HepG2 (cell line): ENCODE data around the gene ITGA7. TPM values are rescaled to one million over a fixed set of nuclear protein-coding genes. Genes with fewer than 3 reads are reported as not detected.

Source experiments
- BCLAF1 ChIP-seq: fragments of 450-650 bp; IDR thresholded peaks from 2 replicates; pipeline ENCODE4 v1.6.1; 2017; ENCODE audit warnings: mild to moderate bottlenecking
- DMAP1 ChIP-seq: IDR thresholded peaks from 2 replicates; pipeline ENCODE4 v1.6.1; 2016
- FLYWCH1 ChIP-seq: sonication (generic); formaldehyde crosslinking; IDR thresholded peaks from 2 replicates; pipeline ENCODE4 v1.8.1; 2023; ENCODE audit warnings: mild to moderate bottlenecking, missing genetic modification reagents
- KDM3A ChIP-seq: IDR thresholded peaks from 2 replicates; pipeline ENCODE4 v1.6.1; 2018; ENCODE audit warnings: low read depth, missing compliant biosample characterization
- KLF11 ChIP-seq: IDR thresholded peaks from 2 replicates; pipeline ENCODE4 v1.6.1; 2016; ENCODE audit warnings: missing compliant biosample characterization
- MTF1 ChIP-seq: sonication (generic); formaldehyde crosslinking; IDR thresholded peaks from 2 replicates; pipeline ENCODE4 v1.5.0; 2020; ENCODE audit warnings: missing genetic modification reagents
- NPAS2 ChIP-seq: sonication (generic); formaldehyde crosslinking; IDR thresholded peaks from 2 replicates; pipeline ENCODE4 v1.8.0; 2022; ENCODE audit warnings: mild to moderate bottlenecking, missing genetic modification reagents, borderline replicate concordance
- PATZ1 ChIP-seq: sonication (generic); formaldehyde crosslinking; IDR thresholded peaks from 2 replicates; pipeline ENCODE4 v1.4.0; 2020; ENCODE audit warnings: missing genetic modification reagents
- PHF20 ChIP-seq: sonication (generic); formaldehyde crosslinking; IDR thresholded peaks from 2 replicates; pipeline ENCODE4 v1.5.0; 2020; ENCODE audit warnings: mild to moderate bottlenecking, missing genetic modification reagents
- SOX6 ChIP-seq, 2 experiments: fragments of 450-650 bp in 1 of 2; sonication (generic) in 1 of 2; formaldehyde crosslinking in 1 of 2; IDR thresholded peaks; 2 replicates each; pipeline versions ENCODE4 v1.4.0 to v1.6.1; 2017 to 2020; ENCODE audit warnings: antibody characterized with exemption in 1 of 2, mild to moderate bottlenecking in 1 of 2, missing genetic modification reagents in 1 of 2
- SUZ12 ChIP-seq: fragments of 150-350 bp; IDR thresholded peaks from 2 replicates; pipeline ENCODE4 v1.6.1; 2014; ENCODE audit warnings: low read depth, low read length
- TFE3 ChIP-seq: IDR thresholded peaks from 2 replicates; pipeline ENCODE4 v1.6.1; 2016
- ZBTB20 ChIP-seq: sonication (generic); formaldehyde crosslinking; IDR thresholded peaks from 2 replicates; pipeline ENCODE4 v1.8.1; 2023; ENCODE audit warnings: missing genetic modification reagents, low read depth, mild to moderate bottlenecking, borderline replicate concordance
- ZFX ChIP-seq: sonication (generic); formaldehyde crosslinking; IDR thresholded peaks from 2 replicates; pipeline ENCODE4 v1.4.0; 2020; ENCODE audit warnings: mild to moderate bottlenecking, low read depth, missing genetic modification reagents, moderate library complexity
- ZHX1 ChIP-seq: sonication (generic); formaldehyde crosslinking; IDR thresholded peaks from 2 replicates; pipeline ENCODE4 v1.8.1; 2022; ENCODE audit warnings: low read depth, mild to moderate bottlenecking, missing genetic modification reagents
- ZNF10 ChIP-seq: sonication (generic); formaldehyde crosslinking; IDR thresholded peaks from 2 replicates; pipeline ENCODE4 v1.4.0; 2020; ENCODE audit warnings: mild to moderate bottlenecking, low read depth, missing genetic modification reagents, borderline replicate concordance
- ZNF251 ChIP-seq: sonication (generic); formaldehyde crosslinking; IDR thresholded peaks from 2 replicates; pipeline ENCODE4 v1.9.0; 2021; ENCODE audit warnings: mild to moderate bottlenecking, missing genetic modification reagents
- ZNF253 ChIP-seq: sonication (generic); formaldehyde crosslinking; IDR thresholded peaks from 2 replicates; pipeline ENCODE4 v1.8.0; 2022; ENCODE audit warnings: mild to moderate bottlenecking, missing genetic modification reagents, borderline replicate concordance
- ZNF350 ChIP-seq: sonication (generic); formaldehyde crosslinking; IDR thresholded peaks from 2 replicates; pipeline ENCODE4 v1.4.0; 2020; ENCODE audit warnings: mild to moderate bottlenecking, low read depth, missing genetic modification reagents, borderline replicate concordance
- ZNF761 ChIP-seq: sonication (generic); formaldehyde crosslinking; conservative IDR thresholded peaks from 2 replicates; pipeline ENCODE4 v1.4.0; 2020; ENCODE audit warnings: mild to moderate bottlenecking, missing genetic modification reagents
- polyA plus RNA-seq, 8 experiments: library from polyadenylated mRNA; depleted of rRNA in 3 of 8; stranded (reverse) in 7 of 8; unstranded in 1 of 8; fragments of >200 nt; fragmentation: Illumina TruSeq in 4 of 8; extraction: Trizol in 4 of 8; gene quantifications; 2 replicates each; pipeline versions ENCODE4 v1.2.1 to v1.2.3, GENCODE V29; 2011 to 2016; ENCODE audit warnings: low read depth in 4 of 8, missing spikeins in 1 of 8, mixed read lengths in 1 of 8; ENCODE audit not compliant: insufficient read depth in 1 of 8
- total RNA-seq, 5 experiments: library from RNA; depleted of rRNA; stranded (reverse); fragments of >200 nt; fragmentation: Illumina TruSeq; extraction: Trizol; gene quantifications; 2 replicates each; pipeline ENCODE4 v1.2.3, GENCODE V29; 2016; ENCODE audit warnings: low read depth in 1 of 5

Gene ITGA7
- total and polyA plus RNA-seq, 2 of the 13 experiments (the other 11 are each of a cell fraction or from before 2014, with no cell fraction given): 0.65 to 0.75 TPM

GRCh38 chr12:55681142-55682077 is 26.3 kb downstream of the ITGA7 start (continued):
- TF ChIP-seq TFE3 (CRISPR knock-in tag) (no peak), ZNF10 (CRISPR knock-in tag) (no peak), ZBTB20 (0 out of 2 replicates have a peak, but pooled peaks have one; percentile 21), FLYWCH1 (no peak), ZNF253 (CRISPR knock-in tag) (no peak), NPAS2 (no peak), DMAP1 (CRISPR knock-in tag) (peak; percentile 47; the same call in 1 of the 2 replicates), ZFX (CRISPR knock-in tag) (no peak; the same call in 1 of the 2 replicates), PHF20 (peak; percentile 69; the same call in 1 of the 2 replicates), MTF1 (CRISPR knock-in tag) (no peak), KLF11 (CRISPR knock-in tag) (no peak), ZHX1 (CRISPR knock-in tag) (no peak), BCLAF1 (no peak), SOX6 (IDR thresholded peaks at IDR 0.05) (no peak), SOX6 (CRISPR knock-in tag; IDR thresholded peaks at IDR 0.05) (peak; percentile 71; the same call in 1 of the 2 replicates), ZNF350 (CRISPR knock-in tag) (peak; percentile 76), PATZ1 (CRISPR knock-in tag) (peak; percentile 97), ZNF761 (CRISPR knock-in tag) (no peak), ZNF251 (CRISPR knock-in tag) (no peak), SUZ12 (no peak), KDM3A (CRISPR knock-in tag) (no peak; the same call in 1 of the 2 replicates)
